NAMALWA (cell line): ENCODE results near the gene PRDX5.

ENCODE experiments used
- DNase-seq: peaks from one replicate; pipeline ENCODE4 v3.0.0-alpha.2; 2015; ENCODE audit warnings: low spot score

PRDX5 gene

GRCh38 chr11:64362339-64362738 lies 44.4 kb downstream of the PRDX5 start:
- DNase-seq = no peak

- DNase-seq = no peak
Observed at GRCh38 chr11:64364435-64364834, 46.5 kb downstream of the PRDX5 start.

GRCh38 chr11:64364911-64365310 lies 47.0 kb downstream of the PRDX5 start:
- DNase-seq = no peak

- no peak for DNase-seq
Observed at GRCh38 chr11:64366751-64367150, 48.8 kb downstream of the PRDX5 start.

GRCh38 chr11:64367931-64368672 lies 50.2 kb downstream of the PRDX5 start:
- DNase-seq = no peak

GRCh38 chr11:64368673-64369074 lies 50.8 kb downstream of the PRDX5 start:
- no peak for DNase-seq

GRCh38 chr11:64369440-64370421 lies 51.8 kb downstream of the PRDX5 start:
- DNase-seq = no peak

GRCh38 chr11:64371201-64371600 lies 53.3 kb downstream of the PRDX5 start:
- no peak for DNase-seq
